Ishikawa (cell line): Measurements from ENCODE around the gene SPDYC.

Experiments
- CREB1 ChIP-seq: IDR thresholded peaks from 2 replicates; pipeline ENCODE4 v1.6.1; 2012; ENCODE audit warnings: low read depth
- TAF1 ChIP-seq: IDR thresholded peaks from 2 replicates; pipeline ENCODE4 v1.6.1; 2012; ENCODE audit warnings: low read depth, mild to moderate bottlenecking

GRCh38 chr11:65156256-65156655 lies 13.8 kb upstream of the SPDYC start:
- TF ChIP-seq CREB1: no peak
- TF ChIP-seq TAF1: no peak
